Cerebellar nuclear complex (tissue), 1 donor: ENCODE measurements around the gene AXL.
"Not testable (repeated sequence)": the region's sequence is repeated elsewhere in the genome, so short reads cannot be mapped to it uniquely, and the experiment has no call there.

ENCODE experiments used
- DNase-seq, 2 experiments: peaks; one replicate each; lab custom pipeline; 2025; lab: John Stamatoyannopoulos, UW

AXL gene

GRCh38 chr19:41276231-41276630 is 57.2 kb downstream of the AXL start:
- DNase-seq: no peak

GRCh38 chr19:41278478-41278877 is 59.5 kb downstream of the AXL start:
- DNase-seq: no peak

- no peak for DNase-seq
Measured at GRCh38 chr19:41288673-41289530, 69.9 kb downstream of the AXL start.

- DNase-seq: not testable (repeated sequence)
Measured at GRCh38 chr19:41289814-41290213, 70.8 kb downstream of the AXL start.

GRCh38 chr19:41294393-41294792 is 75.4 kb downstream of the AXL start:
- DNase-seq: no peak

- DNase-seq: no peak
Measured at GRCh38 chr19:41295499-41295898, 76.5 kb downstream of the AXL start.

- no peak for DNase-seq
Measured at GRCh38 chr19:41296433-41296871, 77.4 kb downstream of the AXL start.

- DNase-seq: no peak
Measured at GRCh38 chr19:41297628-41298347, 78.8 kb downstream of the AXL start.

GRCh38 chr19:41298348-41298964 is 79.4 kb downstream of the AXL start:
- no peak for DNase-seq

- DNase-seq: no peak
Measured at GRCh38 chr19:41299046-41299754, 80.2 kb downstream of the AXL start.

GRCh38 chr19:41299755-41300089 is 80.7 kb downstream of the AXL start:
- no peak for DNase-seq

GRCh38 chr19:41300555-41300954 is 81.5 kb downstream of the AXL start:
- DNase-seq: no peak

- no peak for DNase-seq
Measured at GRCh38 chr19:41302624-41303351, 83.8 kb downstream of the AXL start.

- no peak for DNase-seq
Measured at GRCh38 chr19:41303954-41304353, 84.9 kb downstream of the AXL start.

- no peak for DNase-seq
Measured at GRCh38 chr19:41304706-41305483, 85.9 kb downstream of the AXL start.

- DNase-seq: no peak
Measured at GRCh38 chr19:41305927-41306793, 87.1 kb downstream of the AXL start.

GRCh38 chr19:41307090-41307875 is 88.3 kb downstream of the AXL start:
- no peak for DNase-seq

- DNase-seq: no peak
Measured at GRCh38 chr19:41307954-41308449, 89.0 kb downstream of the AXL start.
